HTERT RPE-1 (cell line): ENCODE data around the gene HSH2D.
"Not testable (repeated sequence)": the region's sequence is repeated elsewhere in the genome, so short reads cannot be mapped to it uniquely, and the experiment has no call there.

Experiments
- in situ Hi-C: fragments of 300-500 bp; cut with MboI; formaldehyde crosslinking; loops from 4 replicates; pipeline ENCODE4 v1.14.3; 2020; ENCODE audit warnings: low sequenced_read_pairs

Gene HSH2D

GRCh38 chr19:16143399-16144215 is at the start of gene HSH2D:
Gene HSH2D (plus strand): TSS chr19:16143685. CDS start chr19:16148751, 5,066 bp downstream.
- in situ Hi-C loops: no loop called here

GRCh38 chr19:16094360-16095070 is 49.0 kb upstream of the HSH2D start:
- in situ Hi-C loops: no loop called here

- in situ Hi-C loops: no loop called here
These were observed 48.4 kb upstream of the HSH2D start for GRCh38 chr19:16095071-16095571.

GRCh38 chr19:16096280-16096855 is 47.1 kb upstream of the HSH2D start:
- in situ Hi-C loops: no loop called here

- in situ Hi-C loops: no loop called here
These were observed 45.1 kb upstream of the HSH2D start for GRCh38 chr19:16098416-16098768.

- in situ Hi-C loops: no loop called here
These were observed 44.7 kb upstream of the HSH2D start for GRCh38 chr19:16098821-16099220.

GRCh38 chr19:16099314-16099965 is 44.0 kb upstream of the HSH2D start:
- in situ Hi-C loops: not testable (repeated sequence)

- in situ Hi-C loops: no loop called here
These were observed 43.0 kb upstream of the HSH2D start for GRCh38 chr19:16100524-16100923.

- in situ Hi-C loops: no loop called here
These were observed 38.8 kb upstream of the HSH2D start for GRCh38 chr19:16104722-16105121.

- in situ Hi-C loops: no loop called here
These were observed 37.4 kb upstream of the HSH2D start for GRCh38 chr19:16106121-16106520.

- in situ Hi-C loops: no loop called here
These were observed 32.2 kb upstream of the HSH2D start, which contains the start of gene RAB8A for GRCh38 chr19:16111160-16111908. Gene RAB8A (plus strand): TSS chr19:16111889. CDS start chr19:16111902, 13 bp downstream.

- in situ Hi-C loops: no loop called here
These were observed 31.4 kb upstream of the HSH2D start for GRCh38 chr19:16111909-16112752.

- in situ Hi-C loops: no loop called here
These were observed 30.7 kb upstream of the HSH2D start for GRCh38 chr19:16112778-16113177.

GRCh38 chr19:16113727-16114126 is 29.8 kb upstream of the HSH2D start:
- in situ Hi-C loops: no loop called here

GRCh38 chr19:16115301-16116039 is 28.0 kb upstream of the HSH2D start:
- in situ Hi-C loops: no loop called here

GRCh38 chr19:16116067-16116466 is 27.4 kb upstream of the HSH2D start:
- in situ Hi-C loops: no loop called here

GRCh38 chr19:16117594-16118033 is 25.9 kb upstream of the HSH2D start:
- in situ Hi-C loops: no loop called here

GRCh38 chr19:16118489-16119033 is 24.9 kb upstream of the HSH2D start:
- in situ Hi-C loops: no loop called here
